Heart left ventricle (tissue), 16 donors: Measurements from ENCODE around the gene MST1R. TPM values are rescaled to one million over a fixed set of nuclear protein-coding genes. Genes with fewer than 3 reads are reported as not detected.
A peak's percentile ranks its signal among the peaks of the same experiment; 100 is the strongest.

Source experiments
- ATAC-seq, 4 donors: fragments of 200-7000 bp; cut with Tn5 transposase; one replicate each; pipeline ENCODE4 v1.9.1; 2020 to 2022; ENCODE audit warnings: moderate library complexity in 4 of 4, mild to moderate bottlenecking in 3 of 4, moderate number of reproducible peaks in 1 of 4
- DNase-seq, 5 donors: peaks; one replicate each; pipeline ENCODE4 v3.0.0-alpha.2; 2020
- H3K27ac ChIP-seq, 12 donors: fragments of 200-600 bp; sonication (generic) in 4 of 12; one replicate each; pipeline versions ENCODE4 v1.5.0 to v1.8.0; 2016 to 2022; ENCODE audit warnings: mild to moderate bottlenecking in 2 of 12
- H3K27me3 ChIP-seq, 9 donors: fragments of 200-600 bp; sonication (generic) in 2 of 9; one replicate each; pipeline versions ENCODE4 v1.5.1 to v1.8.0; 2016 to 2022; ENCODE audit warnings: mild to moderate bottlenecking in 3 of 9
- H3K36me3 ChIP-seq, 9 donors: fragments of 200-600 bp; sonication (generic) in 2 of 9; one replicate each; pipeline versions ENCODE4 v1.5.0 to v1.8.0; 2018 to 2022; ENCODE audit warnings: mild to moderate bottlenecking in 2 of 9
- H3K4me1 ChIP-seq, 12 donors: fragments of 200-600 bp; sonication (generic) in 4 of 12; one replicate each; pipeline versions ENCODE4 v1.5.0 to v1.8.0; 2016 to 2022; ENCODE audit warnings: mild to moderate bottlenecking in 3 of 12
- H3K4me3 ChIP-seq, 12 donors: fragments of 200-600 bp; sonication (generic) in 4 of 12; one replicate each; pipeline versions ENCODE4 v1.5.0 to v1.8.0; 2017 to 2022; ENCODE audit warnings: mild to moderate bottlenecking in 9 of 12, moderate library complexity in 4 of 12
- H3K9me3 ChIP-seq, 12 donors: fragments of 200-600 bp; sonication (generic) in 4 of 12; one replicate each; pipeline versions ENCODE4 v1.5.0 to v1.8.0; 2016 to 2022; ENCODE audit warnings: mild to moderate bottlenecking in 1 of 12
- CTCF ChIP-seq, 12 donors: fragments of 200-600 bp; sonication (generic) in 4 of 12; IDR thresholded peaks; one replicate each; pipeline versions ENCODE4 v1.5.0 to v1.8.0; 2018 to 2022; ENCODE audit warnings: antibody characterized with exemption in 12 of 12, mild to moderate bottlenecking in 5 of 12
- POLR2A ChIP-seq, 2 donors: fragments of 450-650 bp; IDR thresholded peaks; one replicate each; pipeline ENCODE4 v1.6.1; 2017; ENCODE audit warnings: antibody characterized with exemption in 2 of 2, mild to moderate bottlenecking in 2 of 2, moderate library complexity in 2 of 2
- WGBS, 4 donors: extraction: QIAGEN DNeasy Blood & Tissue Kit in 2 of 4; methylation state at CpG; one replicate each; pipeline versions ENCODE4 v1.1.5 to v1.1.7; 2013 to 2018; 5-methylcytosine and 5-hydroxymethylcytosine counted together
- intact Hi-C, 10 donors: fragments of 100-400 bp; cut with DNase I; formaldehyde crosslinking; loops; one replicate each; pipeline versions ENCODE4 v1.11.1 to v1.14.2; 2022
- polyA plus RNA-seq, 2 donors: library from polyadenylated mRNA; stranded (reverse); fragments of 200-250 nt; gene quantifications; one replicate each; pipeline ENCODE4 v1.2.3, GENCODE V29; 2013
- total RNA-seq, 9 donors: library from RNA; depleted of rRNA in 2 of 9; stranded (reverse); fragments of >200 nt in 2 of 9; fragmentation: NEBNext Ultra II Directional in 3 of 9; extraction: Animal tissue kit (Norgen Biotek cat#: 25700) in 3 of 9; gene quantifications; one replicate each; pipeline versions ENCODE4 v1.1.0 to v1.2.4, GENCODE V29; 2016 to 2023
- donor health status: ischemic (EF 13 %, LVEDD 7.1; RV severe dilation, severe dysfunction).
- donor health status: healthy with polysubstance abuse.
- donor health status: DM: no; HTN: yes; CAD: no.
- donor health status: DM: no; HTN: no; CAD: no.
- donor health status: ischemic (EF 25% LVEDD 6.9; RV normal size, moderate dysfunction).
- donor health status: ischemic (EF 25% LVEDD 5.7; RV mildly dilated, moderate dysfunction).
- donor health status: healthy.
- donor health status: DM: yes; HTN: yes; CAD: no.
- donor health status: ischemic (EF 35%, LVEDD 5.7; RV mildly dilated, moderate dysfunction).
- donor health status: nonischemic (EF 11% LVEDD 7.7; RV severe dilation, severe dysfunction).
- donor health status: DM: yes; HTN: yes; CAD: no.
- donor health status: PGD.
- donor health status: ischemic (EF 29% LVEDD 5.4; RV normal size, mild dysfunction).
- donor health status: nonischemic (EF 23%, LVEDD 6.1; RV moderate dilation, normal function).

Gene MST1R
- total and polyA plus RNA-seq, 11 donors, result 0.79 to 8.9 (median 1.8) TPM

GRCh38 chr3:49912881-49913281 is 9.2 kb upstream of the MST1R start:
- Histone ChIP-seq H3K9me3 (no peaks in the 10 kb centered on the region), H3K27ac (no peak overlapping the region), H3K4me1 (peaks cover 0 to 2% (median 0%) of the 10 kb centered on the region in 12 donors), H3K36me3 (peaks cover 0 to 41% (median 33%) of the 10 kb centered on the region in 9 donors), H3K27me3 (no peaks in the 10 kb centered on the region), H3K4me3 (no peak overlapping the region)
- 75 to 88% (median 85%) methylated on average over 4 of the region's 4 CpGs for WGBS, 4 donors
- intact Hi-C loops, result loop anchor here in 1 of 10 donors (10.0 kb wide), 1 partner anchor 208 kb away; no protein-coding TSS in a partner anchor
- TF ChIP-seq CTCF (IDR thresholded peaks at IDR 0.05) (no peak), POLR2A (IDR thresholded peaks at IDR 0.05) (no peak)
- ATAC-seq, result peak; percentile 56 to 76 (median 64)
- no peak for DNase-seq

- Histone ChIP-seq H3K9me3 (no peaks in the 10 kb centered on the region), H3K36me3 (peaks cover 0 to 41% (median 33%) of the 10 kb centered on the region in 9 donors), H3K27me3 (no peaks in the 10 kb centered on the region), H3K27ac (no peak overlapping the region), H3K4me1 (peaks cover 0 to 4% (median under 1%) of the 10 kb centered on the region in 12 donors), H3K4me3 (no peak overlapping the region)
- no peak for DNase-seq
- 90 to 97% (median 93%) methylated on average over 6 to 15 of the region's 15 CpGs for WGBS, 4 donors
- TF ChIP-seq POLR2A (IDR thresholded peaks at IDR 0.05) (no peak), CTCF (IDR thresholded peaks at IDR 0.05) (no peak)
- intact Hi-C loops, result loop anchor here in 1 of 10 donors (10.0 kb wide), 1 partner anchor 207 kb away; no protein-coding TSS in a partner anchor
- no peak for ATAC-seq
Measured at GRCh38 chr3:49911611-49912010, 7.9 kb upstream of the MST1R start.

GRCh38 chr3:49911124-49911420 is 7.4 kb upstream of the MST1R start:
- ATAC-seq, result no peak
- no peaks in the 10 kb centered on the region for H3K27me3 ChIP-seq
- no peak overlapping the region for H3K4me3 ChIP-seq
- H3K27ac ChIP-seq, result no peak overlapping the region
- intact Hi-C loops, result loop anchor here in 1 of 10 donors (10.0 kb wide), 1 partner anchor 206 kb away; no protein-coding TSS in a partner anchor
- H3K36me3 ChIP-seq, result peaks cover 0 to 41% (median 33%) of the 10 kb centered on the region in 9 donors
- 78 to 98% (median 87%) methylated on average over 2 of the region's 2 CpGs for WGBS, 4 donors
- peaks cover 0 to 9% (median 5%) of the 10 kb centered on the region in 12 donors for H3K4me1 ChIP-seq
- H3K9me3 ChIP-seq, result no peaks in the 10 kb centered on the region
- no peak for DNase-seq
- no peak for TF ChIP-seq POLR2A (IDR thresholded peaks at IDR 0.05)
- TF ChIP-seq CTCF (IDR thresholded peaks at IDR 0.05), result no peak

GRCh38 chr3:49910409-49911123 is 6.9 kb upstream of the MST1R start:
- Histone ChIP-seq H3K27me3 (no peaks in the 10 kb centered on the region), H3K9me3 (no peaks in the 10 kb centered on the region), H3K4me3 (no peak overlapping the region), H3K27ac (no peak overlapping the region), H3K36me3 (peaks cover 0 to 41% (median 33%) of the 10 kb centered on the region in 9 donors), H3K4me1 (peaks cover 0 to 14% (median 10%) of the 10 kb centered on the region in 12 donors)
- ATAC-seq (no peak), DNase-seq (no peak)
- TF ChIP-seq POLR2A (IDR thresholded peaks at IDR 0.05) (no peak), CTCF (IDR thresholded peaks at IDR 0.05) (no peak)
- WGBS, 4 donors, result 79 to 83% (median 82%) methylated on average over 42 to 48 of the region's 48 CpGs
- intact Hi-C loops, result loop anchor here in 1 of 10 donors (10.0 kb wide), 1 partner anchor 206 kb away; no protein-coding TSS in a partner anchor
